Measurements from ENCODE around the gene UNC45A.
"Not testable (repeated sequence)": the region's sequence is repeated elsewhere in the genome, so short reads cannot be mapped to it uniquely, and the experiment has no call there.

The UNC45A gene

DNA sequence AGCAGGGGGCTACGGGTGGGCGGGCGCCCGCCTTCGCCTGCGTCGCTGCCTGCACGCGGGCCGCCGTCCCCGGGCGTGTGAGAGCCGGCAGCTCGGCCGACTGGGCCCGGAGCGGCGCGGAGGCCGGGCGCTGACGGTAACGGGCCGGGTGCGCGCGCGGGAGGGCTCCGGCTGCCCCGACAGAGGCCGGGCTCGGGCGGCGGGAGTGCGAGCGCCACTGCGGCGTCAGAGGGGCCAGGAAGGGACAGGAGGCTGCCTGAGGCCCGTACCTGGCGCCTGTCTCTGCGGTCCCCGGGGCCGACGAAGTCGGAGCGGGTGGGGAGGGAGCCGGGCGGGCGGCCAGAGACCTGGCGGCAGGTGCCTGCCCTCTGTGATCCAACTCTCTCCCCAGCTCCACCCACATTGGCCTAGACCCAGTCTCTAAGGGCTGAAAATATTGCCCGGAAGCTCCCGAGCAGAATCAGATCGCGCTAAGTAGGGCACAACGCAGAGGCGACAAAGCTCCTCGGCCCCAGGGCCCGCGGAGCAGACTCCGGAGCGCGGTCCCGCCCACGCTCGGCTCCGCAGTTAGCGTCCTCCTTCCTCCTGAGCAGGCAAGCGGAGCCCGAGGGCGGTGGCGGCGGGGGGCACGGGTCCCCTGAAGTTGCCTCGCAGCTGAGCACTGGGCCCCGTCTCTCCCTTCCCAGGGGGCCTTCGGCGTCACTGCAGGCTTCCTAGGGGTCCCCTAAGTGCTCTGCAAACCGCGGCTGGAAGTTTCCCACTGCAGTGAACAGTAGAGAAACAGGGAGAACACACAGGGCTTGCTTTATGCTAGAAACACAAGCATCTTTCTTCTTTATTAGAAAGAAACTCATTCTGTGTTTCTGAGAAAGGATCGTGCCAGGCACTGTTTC is 32.0 kb upstream of the UNC45A start, which contains the start of gene MAN2A2:
Gene MAN2A2, plus strand, starts transcription at position 463 of the 893 bp plus-strand sequence. CDS start 906 bp downstream, outside the sequence.
- DNase-seq (ENCODE audit: low read depth, low spot score), result no peak

DNA sequence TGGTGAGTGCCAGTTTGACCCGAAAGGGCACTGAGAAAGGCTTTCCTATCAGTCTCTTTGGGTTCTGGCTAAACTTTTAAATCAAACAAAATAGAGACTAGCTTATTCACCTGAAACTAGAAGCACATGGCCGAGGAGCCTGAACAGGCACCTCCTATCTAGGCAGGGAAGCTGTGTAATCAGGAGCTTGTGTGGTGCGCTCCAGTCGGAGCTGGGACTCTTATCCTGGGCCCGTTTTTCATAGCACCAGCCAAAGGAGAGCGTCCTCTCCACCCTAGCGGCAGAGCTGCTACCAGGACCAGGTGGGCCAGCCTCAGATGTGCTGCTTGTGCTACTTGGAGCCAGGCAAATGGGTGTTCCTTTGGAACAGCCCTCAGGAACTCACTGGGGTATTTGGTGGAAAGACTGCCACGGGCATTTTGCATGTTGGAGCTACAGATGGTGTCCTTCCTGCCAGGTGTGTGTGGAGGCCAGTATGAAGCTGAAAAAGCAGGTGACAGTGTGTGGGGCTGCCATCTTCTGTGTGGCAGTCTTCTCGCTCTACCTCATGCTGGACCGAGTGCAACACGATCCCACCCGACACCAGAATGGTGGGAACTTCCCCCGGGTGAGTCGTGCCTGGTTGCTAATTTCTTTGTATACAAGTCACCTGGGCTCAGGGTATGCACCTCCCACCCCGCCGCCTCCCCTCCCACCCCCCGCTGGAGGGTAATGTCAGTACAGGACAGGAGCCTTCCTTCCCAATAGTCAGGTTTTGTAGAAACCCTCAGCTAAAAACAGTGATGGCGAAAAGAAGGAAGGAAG is 31.1 kb upstream of the UNC45A start:
- no peak for DNase-seq (ENCODE audit: low read depth, low spot score)

DNA sequence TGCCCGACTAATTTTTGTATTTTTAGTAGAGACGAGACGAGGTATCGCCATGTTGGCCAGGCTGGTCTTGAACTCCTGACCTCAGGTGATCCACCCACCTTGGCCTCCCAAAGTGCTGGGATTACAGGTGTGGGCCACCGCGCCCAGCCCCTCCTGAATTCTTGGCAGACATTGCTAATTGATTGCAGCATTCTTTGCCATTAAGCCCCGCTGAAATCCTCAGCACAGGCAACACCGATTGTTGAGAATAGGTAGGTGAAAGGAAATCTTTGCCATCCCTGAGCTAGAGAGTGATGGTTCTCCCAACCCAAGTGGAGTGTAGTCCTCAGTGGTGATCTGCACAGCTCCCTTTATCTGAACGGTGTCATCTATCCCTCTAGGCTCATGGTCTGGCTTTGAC is 30.3 kb upstream of the UNC45A start:
- DNase-seq (ENCODE audit: low read depth, low spot score), result no peak

DNA sequence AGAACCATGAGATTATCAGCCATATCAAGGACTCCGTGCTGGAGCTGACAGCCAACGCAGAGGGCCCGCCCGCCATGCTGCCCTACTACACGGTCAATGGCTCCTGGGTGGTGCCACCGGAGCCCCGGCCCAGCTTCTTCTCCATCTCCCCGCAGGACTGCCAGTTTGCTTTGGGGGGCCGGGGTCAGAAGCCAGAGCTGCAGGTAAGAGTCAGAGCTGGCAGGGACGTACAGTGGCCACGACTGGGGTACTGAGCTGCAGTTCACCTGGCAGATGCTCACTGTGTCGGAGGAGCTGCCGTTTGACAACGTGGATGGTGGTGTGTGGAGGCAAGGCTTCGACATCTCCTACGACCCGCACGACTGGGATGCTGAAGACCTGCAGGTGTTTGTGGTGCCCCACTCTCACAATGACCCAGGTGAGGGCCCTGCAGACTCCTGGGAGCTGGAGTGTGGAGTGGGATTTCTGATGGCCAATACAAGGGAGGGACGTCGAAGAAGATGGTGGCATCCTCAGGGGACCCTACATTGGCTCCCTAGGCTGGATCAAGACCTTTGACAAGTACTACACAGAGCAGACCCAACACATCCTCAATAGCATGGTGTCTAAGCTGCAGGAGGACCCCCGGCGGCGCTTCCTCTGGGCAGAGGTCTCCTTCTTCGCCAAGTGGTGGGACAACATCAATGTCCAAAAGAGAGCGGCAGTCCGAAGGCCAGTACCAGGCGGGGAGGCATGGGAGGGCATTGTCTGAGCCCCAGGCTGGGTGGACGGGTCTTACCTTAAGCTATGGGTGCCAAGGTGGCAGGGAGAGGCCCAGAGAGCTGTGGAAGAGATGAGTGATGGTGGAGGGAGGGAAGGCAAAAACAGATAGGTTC is 29.5 kb upstream of the UNC45A start:
- no peak for DNase-seq (ENCODE audit: low read depth, low spot score)

DNA sequence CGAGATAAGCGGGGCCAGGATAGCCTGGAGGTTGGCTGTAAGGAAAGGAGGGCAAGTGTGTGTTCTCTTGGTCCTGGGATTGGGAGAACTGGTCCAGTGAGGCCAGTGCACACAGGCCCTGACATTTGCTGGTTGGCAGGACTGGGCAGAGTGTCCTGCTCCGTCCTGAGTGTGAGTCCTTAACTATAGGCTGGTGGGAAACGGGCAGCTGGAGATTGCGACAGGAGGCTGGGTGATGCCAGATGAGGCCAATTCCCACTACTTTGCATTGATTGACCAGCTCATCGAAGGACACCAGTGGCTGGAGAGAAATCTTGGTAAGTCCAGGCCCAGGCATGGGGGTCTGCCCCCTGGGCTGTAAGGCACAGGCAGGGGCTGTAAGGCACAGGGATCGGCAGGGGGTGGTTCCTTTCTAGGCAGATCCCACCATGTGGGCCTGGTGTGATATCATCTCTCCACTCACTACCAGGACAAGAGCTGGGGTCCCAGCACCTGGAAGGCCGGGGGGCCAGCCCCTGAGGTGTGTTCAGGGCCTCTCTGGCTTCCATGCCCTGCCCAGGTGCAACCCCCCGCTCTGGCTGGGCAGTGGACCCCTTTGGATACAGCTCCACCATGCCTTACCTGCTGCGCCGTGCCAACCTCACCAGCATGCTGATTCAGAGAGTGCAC is 28.8 kb upstream of the UNC45A start:
- no peak for DNase-seq (ENCODE audit: low read depth, low spot score)

DNA sequence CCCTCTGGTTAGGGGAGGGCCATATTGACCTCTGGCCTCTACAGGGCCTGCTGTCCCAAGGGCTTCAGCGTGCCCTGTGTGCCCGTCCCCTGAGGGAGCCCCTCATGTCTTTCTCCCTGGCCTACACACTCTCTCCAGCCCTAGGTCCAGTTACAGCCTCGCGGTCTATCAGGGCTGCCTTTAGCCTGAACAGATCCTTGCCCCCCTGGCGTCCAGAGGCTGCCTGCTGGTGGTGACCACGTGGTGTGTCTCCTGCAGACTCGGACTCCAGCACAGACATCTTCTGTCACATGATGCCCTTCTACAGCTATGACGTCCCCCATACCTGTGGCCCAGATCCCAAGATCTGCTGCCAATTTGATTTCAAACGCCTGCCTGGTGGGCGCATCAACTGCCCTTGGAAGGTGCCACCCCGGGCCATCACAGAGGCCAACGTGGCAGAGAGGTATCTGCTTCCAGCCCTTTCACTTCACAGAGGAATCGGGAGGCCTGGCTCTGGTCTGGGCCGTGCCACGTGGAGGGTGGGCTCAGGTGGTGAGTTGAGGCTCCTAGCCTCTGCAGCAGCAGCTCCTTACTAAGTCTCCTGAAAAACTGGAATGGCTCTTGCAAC is 27.9 kb upstream of the UNC45A start:
- no peak for DNase-seq (ENCODE audit: low read depth, low spot score)

DNA sequence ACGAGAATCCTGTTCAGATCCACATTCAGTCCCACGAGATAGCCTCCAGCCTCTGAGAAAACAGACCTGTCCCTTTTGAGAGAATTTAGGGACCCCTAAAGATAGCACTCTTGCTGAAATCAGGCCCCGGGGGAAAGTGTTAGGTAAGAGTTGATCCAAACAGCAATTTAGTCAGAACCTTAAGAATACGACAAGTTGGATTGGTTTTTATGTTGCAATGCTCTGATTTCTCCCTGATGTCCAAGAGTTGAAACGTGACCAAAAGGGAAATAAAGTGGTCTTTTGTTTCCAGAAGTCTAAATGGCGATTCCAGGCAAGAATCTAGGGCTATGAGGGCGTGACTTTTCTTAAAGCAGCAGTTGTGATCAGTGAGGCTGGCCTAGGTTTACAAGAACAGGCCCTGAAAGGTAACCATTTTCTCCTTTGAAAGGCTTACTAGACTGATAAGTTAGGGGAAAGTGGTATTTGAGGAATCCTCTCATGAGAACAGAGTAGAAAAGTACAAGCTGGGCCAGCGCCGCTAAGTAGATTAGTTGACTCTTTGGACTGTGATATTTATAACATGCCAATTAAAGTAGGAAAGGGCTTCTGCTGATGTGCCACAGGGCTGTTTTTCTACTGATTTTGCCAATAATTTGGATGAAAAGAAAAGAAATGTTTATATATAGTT is 27.1 kb upstream of the UNC45A start:
- no peak for DNase-seq (ENCODE audit: low read depth, low spot score)

DNA sequence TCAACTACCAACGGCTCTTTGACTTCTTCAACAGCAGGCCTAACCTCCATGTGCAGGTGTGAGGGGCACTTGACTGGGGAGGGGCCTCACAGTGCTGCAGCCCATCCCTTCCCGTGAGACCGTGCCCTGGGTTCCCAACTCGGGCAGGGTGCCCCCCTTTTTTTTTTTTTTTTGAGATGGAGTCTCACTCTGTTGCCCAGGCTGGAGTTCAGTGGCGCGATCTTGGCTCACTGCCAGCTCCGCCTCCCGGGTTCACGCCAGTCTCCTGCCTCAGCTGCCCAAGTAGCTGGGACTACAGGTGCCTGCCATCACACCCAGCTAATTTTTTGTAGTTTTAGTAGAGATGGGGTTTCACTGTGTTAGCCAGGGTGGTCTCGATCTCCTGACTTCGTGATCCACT is 25.6 kb upstream of the UNC45A start:
- DNase-seq (ENCODE audit: low read depth, low spot score), result not testable (repeated sequence)

DNA sequence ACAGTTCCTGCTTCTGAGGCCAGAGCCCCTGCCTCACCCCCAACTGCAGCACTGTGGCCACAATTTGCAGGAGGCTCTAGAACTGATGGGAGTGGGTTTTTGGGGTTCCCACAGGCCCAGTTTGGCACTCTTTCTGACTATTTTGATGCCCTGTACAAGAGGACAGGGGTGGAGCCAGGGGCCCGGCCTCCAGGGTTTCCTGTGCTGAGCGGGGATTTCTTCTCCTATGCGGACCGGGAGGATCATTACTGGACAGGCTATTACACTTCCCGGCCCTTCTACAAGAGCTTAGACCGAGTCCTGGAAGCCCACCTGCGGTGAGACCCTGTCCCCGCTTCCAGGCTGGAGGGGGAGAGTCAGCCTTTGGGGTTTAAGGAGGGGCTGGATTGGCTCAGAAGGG is 25.1 kb upstream of the UNC45A start:
- no peak for DNase-seq (ENCODE audit: low read depth, low spot score)

DNA sequence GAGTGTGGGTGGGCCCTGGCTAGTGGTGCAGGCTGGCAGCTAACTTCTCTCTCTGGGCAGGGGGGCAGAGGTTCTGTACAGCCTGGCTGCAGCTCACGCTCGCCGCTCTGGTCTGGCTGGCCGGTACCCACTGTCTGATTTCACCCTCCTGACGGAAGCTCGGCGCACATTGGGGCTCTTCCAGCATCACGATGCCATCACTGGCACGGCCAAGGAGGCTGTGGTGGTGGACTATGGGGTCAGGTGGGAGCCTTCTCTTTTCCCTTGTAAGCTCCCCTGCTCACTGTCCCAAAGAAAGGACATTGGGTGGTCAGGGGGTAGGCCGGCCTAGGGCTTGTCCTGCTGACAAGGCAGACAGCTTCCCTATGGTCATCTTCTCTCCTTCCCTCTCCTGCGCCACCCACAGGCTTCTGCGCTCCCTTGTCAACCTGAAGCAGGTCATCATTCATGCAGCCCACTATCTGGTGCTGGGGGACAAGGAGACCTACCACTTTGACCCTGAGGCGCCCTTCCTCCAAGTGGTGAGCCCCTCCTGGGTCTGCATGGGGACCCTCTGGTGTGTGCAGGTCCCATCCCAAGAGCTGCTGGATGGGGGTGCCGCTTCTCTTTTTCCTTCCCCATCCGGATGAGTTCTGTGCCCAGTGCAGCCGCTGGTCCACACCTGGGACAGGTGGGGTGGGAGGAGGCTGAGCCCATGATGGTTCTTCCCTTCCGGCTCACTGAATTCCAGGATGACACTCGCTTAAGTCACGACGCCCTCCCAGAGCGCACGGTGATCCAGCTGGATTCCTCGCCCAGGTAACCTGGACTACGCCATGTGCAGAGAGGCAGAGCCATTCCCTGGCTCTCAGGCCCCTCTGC is 24.4 kb upstream of the UNC45A start:
- no peak for DNase-seq (ENCODE audit: low read depth, low spot score)

DNA sequence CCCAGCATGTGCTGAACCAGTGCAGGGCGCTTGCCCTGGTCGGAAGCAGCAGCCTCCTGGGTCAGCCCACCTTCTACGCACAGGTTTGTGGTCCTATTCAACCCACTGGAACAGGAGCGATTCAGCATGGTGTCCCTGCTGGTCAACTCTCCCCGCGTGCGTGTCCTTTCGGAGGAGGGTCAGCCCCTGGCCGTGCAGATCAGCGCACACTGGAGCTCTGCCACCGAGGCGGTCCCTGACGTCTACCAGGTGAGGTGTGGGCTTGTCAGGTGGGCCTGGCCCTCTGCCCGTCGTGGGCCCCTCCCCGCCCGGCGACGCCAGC is 23.8 kb upstream of the UNC45A start:
- DNase-seq (ENCODE audit: low read depth, low spot score), result no peak

DNA sequence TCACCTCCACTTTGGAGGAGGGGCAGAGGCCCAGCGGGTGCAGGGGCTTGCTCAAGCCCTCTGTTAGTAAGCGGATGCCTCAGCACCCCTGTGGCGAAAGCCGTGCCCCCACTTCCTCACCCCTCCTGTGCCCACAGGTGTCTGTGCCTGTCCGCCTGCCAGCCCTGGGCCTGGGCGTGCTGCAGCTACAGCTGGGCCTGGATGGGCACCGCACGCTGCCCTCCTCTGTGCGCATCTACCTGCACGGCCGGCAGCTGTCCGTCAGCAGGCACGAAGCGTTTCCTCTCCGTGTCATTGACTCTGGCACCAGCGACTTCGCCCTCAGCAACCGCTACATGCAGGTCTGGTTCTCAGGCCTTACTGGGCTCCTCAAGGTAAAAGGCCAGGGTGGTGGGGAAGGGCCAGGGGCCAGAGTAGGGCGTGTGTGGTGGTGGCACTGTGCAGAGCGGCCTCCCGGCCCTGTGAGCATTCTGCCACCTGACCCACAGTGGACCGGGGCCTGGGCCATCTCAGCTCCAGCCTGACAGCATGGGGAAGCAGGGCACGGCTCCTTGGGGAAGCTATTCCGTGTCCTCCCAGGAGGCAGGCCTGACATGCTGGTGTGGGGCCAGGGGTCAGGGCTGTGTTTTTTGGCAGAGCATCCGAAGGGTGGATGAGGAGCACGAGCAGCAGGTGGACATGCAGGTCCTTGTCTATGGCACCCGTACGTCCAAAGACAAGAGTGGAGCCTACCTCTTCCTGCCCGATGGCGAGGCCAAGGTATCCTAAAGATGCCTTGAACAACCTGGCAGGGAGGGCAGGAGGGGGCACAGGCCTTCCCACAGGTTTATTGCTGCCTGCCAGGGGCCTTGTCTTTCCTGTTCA is 22.9 kb upstream of the UNC45A start:
- no peak for DNase-seq (ENCODE audit: low read depth, low spot score)

DNA sequence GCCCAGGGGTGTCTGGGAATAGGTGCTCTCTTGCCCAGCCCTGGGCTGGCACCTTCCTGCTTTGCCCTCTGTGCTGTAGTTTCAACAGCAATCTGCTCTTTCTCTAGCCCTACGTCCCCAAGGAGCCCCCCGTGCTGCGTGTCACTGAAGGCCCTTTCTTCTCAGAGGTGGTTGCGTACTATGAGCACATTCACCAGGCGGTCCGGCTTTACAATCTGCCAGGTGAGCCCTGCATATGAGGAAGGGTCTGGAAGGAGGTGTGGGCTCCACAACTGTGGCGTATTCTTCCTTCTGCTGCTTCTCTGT is 22.4 kb upstream of the UNC45A start:
- DNase-seq (ENCODE audit: low read depth, low spot score), result no peak

DNA sequence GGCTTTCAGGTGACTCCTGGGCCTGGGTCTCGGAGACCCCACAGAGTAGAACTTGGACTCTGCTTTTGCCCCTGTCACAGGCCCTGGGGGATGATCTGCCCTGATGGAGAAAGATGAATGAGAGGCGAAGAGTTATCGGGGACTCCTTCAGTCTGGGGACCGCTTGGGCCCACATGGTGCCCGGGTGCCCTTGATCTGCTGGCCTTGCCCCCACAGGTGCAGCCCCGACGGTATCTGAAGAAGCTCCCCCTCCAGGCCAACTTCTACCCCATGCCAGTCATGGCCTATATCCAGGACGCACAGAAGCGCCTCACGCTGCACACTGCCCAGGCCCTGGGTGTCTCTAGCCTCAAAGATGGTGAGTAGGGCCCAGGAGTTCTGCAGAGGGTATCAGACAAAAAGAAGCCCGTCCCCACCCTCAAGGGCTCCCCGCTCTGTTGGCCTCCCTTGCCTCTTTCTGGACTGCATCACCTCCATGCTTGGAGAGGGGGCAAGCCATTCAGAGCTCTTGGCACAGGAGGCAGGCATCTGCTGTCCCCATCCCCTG is 21.6 kb upstream of the UNC45A start:
- no peak for DNase-seq (ENCODE audit: low read depth, low spot score)

DNA sequence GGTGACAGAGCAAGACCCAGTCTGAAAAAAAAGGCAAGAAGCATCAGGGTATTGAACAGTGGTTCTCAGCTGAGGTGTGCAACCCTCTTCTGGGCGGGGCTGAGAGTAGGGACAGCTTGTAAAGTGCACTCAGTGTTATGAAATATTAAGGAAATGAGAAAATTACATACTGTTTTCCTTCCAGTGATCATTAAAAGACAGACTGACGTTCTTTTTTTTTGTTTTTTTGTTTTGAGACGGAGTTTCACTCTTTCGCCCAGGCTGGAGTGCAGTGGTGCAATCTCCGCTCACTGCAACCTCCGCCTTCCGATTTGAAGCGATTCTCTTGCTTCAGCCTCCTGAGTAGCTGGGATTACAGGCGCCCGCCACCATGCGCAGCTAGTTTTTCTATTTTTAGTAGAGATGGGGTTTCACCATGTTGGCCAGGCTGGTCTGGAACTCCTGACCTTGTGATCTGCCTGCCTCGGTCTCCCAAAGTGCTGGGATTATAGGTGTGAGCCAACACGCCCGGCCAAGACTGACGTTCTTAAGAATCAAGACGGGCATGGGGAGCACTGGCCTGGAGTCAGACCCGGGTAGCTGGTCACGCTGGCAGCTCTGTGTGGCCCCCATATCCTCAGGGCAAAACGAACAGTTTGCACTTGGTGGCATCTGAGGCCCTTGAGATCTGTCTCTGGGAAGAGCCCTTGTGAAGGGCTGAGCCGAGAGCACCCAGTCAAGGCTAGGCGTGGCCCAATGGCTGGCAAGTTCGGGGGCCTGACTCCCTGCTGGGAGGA is 20.6 kb upstream of the UNC45A start:
- DNase-seq (ENCODE audit: low read depth, low spot score), result no peak

DNA sequence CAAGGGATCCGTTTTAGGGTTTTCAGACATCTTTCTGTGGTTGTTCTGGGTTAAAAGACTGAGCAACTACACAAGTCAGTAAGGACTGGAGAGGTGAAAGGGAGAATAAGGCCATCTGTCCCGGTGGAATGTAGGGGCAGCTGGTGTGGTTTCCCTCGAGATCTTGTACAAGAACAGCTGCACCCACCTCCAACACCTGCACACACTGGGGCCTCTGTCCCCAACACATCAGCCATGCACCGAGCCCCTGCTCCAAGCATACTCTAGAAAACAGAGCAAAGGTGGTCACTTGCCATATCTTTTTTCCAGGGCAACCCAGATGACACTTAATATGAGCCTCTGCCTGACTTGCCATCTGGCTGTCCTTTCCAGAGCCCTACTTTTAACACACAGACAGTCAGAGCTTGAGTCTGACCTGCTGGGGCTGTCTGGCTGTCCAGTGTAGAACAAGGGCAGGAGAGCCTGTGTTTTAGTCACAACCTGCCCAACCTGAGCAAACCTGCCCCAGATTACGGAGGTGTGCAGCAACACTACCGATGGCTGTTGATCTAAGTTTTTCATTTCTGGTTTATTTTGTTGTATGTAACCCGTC is 19.8 kb upstream of the UNC45A start:
- DNase-seq (ENCODE audit: low read depth, low spot score), result no peak

DNA sequence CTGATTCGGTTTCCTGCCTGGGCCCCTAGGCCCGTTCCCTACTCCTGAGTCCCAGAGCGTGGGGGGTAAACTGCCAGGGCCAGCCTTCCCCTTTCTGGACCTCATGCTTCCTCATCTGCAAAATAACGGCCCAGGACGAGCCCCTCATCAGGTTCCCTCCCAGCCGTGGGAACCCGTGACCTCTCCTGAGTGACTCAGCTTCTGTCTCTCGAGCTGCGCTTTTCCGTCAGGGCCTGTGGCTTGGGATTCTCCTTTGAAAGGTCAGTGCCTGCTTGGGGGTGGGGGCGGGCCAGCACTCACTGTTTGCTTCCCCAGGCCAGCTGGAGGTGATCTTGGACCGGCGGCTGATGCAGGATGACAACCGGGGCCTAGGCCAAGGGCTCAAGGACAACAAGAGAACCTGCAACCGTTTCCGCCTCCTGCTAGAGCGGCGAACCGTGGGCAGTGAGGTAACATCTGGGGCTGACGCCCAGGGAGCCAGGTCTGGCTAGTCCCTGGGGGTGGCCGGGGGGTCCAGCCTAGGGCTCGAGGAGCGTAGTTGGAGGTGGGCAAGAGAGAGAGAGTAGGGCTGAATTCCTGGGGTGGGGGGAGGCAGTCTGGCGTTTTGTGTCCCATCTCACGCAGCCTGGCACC is 19.2 kb upstream of the UNC45A start:
- no peak for DNase-seq (ENCODE audit: low read depth, low spot score)
